Hepatocyte (in vitro differentiated cells): ENCODE data around the gene FBRSL1. TPM values are rescaled to one million over a fixed set of nuclear protein-coding genes. Genes with fewer than 3 reads are reported as not detected.

Source experiments
- DNase-seq: peaks from one replicate; pipeline ENCODE4 v3.0.0-alpha.2; 2016; ENCODE audit warnings: low spot score
- H2AFZ ChIP-seq: fragments of 200-600 bp; sonication (generic); 2 replicates; pipeline ENCODE4 v1.6.0; 2016; ENCODE audit warnings: antibody characterized with exemption, mild to moderate bottlenecking
- H3K27ac ChIP-seq: fragments of 200-600 bp; sonication (generic); 2 replicates; pipeline ENCODE4 v1.5.1; 2016; ENCODE audit warnings: mild to moderate bottlenecking
- H3K27me3 ChIP-seq: fragments of 200-600 bp; sonication (generic); 2 replicates; pipeline ENCODE4 v1.6.1; 2016
- H3K36me3 ChIP-seq: fragments of 200-600 bp; sonication (generic); replicated peaks from 2 replicates; pipeline ENCODE4 v1.5.1; 2016; ENCODE audit warnings: low read depth; ENCODE audit not compliant: insufficient read depth
- H3K4me1 ChIP-seq: fragments of 200-600 bp; sonication (generic); 2 replicates; pipeline ENCODE4 v1.5.1; 2016; ENCODE audit warnings: mild to moderate bottlenecking, moderate library complexity; ENCODE audit not compliant: insufficient read depth
- H3K4me2 ChIP-seq: fragments of 200-600 bp; sonication (generic); 2 replicates; pipeline ENCODE4 v1.6.0; 2016
- H3K4me3 ChIP-seq: fragments of 200-600 bp; sonication (generic); 2 replicates; pipeline ENCODE4 v1.5.1; 2016; ENCODE audit warnings: mild to moderate bottlenecking
- H3K79me2 ChIP-seq: fragments of 200-600 bp; sonication (generic); 2 replicates; pipeline ENCODE4 v1.6.0; 2017; ENCODE audit warnings: mild to moderate bottlenecking
- H3K9me2 ChIP-seq: fragments of 200-600 bp; sonication (generic); replicated peaks from 2 replicates; pipeline ENCODE4 v1.6.0; 2017; ENCODE audit warnings: mild to moderate bottlenecking; ENCODE audit not compliant: insufficient read depth
- H3K9me3 ChIP-seq: fragments of 200-600 bp; sonication (generic); 2 replicates; pipeline ENCODE4 v1.5.1; 2016; ENCODE audit warnings: low read depth, mild to moderate bottlenecking
- H4K20me1 ChIP-seq: fragments of 200-600 bp; sonication (generic); 2 replicates; pipeline ENCODE4 v1.6.0; 2016; ENCODE audit warnings: mild to moderate bottlenecking; ENCODE audit not compliant: insufficient read depth, poor library complexity, severe bottlenecking
- EZH2 ChIP-seq: fragments of 200-600 bp; sonication (generic); IDR thresholded peaks from 2 replicates; pipeline ENCODE4 v1.6.1; 2016; ENCODE audit warnings: antibody characterized with exemption, mild to moderate bottlenecking, borderline replicate concordance
- EZH2phosphoT487 ChIP-seq: fragments of 200-600 bp; sonication (generic); IDR thresholded peaks from one replicate; pipeline ENCODE4 v1.6.1; 2018; ENCODE audit warnings: antibody characterized with exemption, mild to moderate bottlenecking, low read depth, moderate library complexity; ENCODE audit not compliant: unreplicated experiment, severe bottlenecking
- WGBS: methylation state at CpG from one replicate; pipeline ENCODE4 v1.1.6; 2016; ENCODE audit warnings: low lambda C conversion rate; ENCODE audit errors: missing lambda C conversion rate; 5-methylcytosine and 5-hydroxymethylcytosine counted together
- polyA plus RNA-seq: library from polyadenylated mRNA; unstranded; fragments of >200 nt; fragmentation: Nextera tagmentation; extraction: Ambion mirVana; gene quantifications from 2 replicates; pipeline ENCODE4 v1.2.1, GENCODE V29; 2016
- total RNA-seq: library from RNA; depleted of rRNA; stranded (reverse); fragments of >200 nt; gene quantifications from 2 replicates; pipeline ENCODE4 v1.2.3, GENCODE V29; 2014
- TF ChIP-seq, protein P1 (sequence below): fragments of 200-600 bp; sonication (generic); IDR thresholded peaks from 2 replicates; pipeline ENCODE4 v1.5.1; 2016; ENCODE audit warnings: antibody characterized with exemption, mild to moderate bottlenecking; ENCODE audit not compliant: poor library complexity

The FBRSL1 gene
- total and polyA plus RNA-seq, 2 experiments from 2014 or later, result 18.5 to 61.1 TPM

DNA sequence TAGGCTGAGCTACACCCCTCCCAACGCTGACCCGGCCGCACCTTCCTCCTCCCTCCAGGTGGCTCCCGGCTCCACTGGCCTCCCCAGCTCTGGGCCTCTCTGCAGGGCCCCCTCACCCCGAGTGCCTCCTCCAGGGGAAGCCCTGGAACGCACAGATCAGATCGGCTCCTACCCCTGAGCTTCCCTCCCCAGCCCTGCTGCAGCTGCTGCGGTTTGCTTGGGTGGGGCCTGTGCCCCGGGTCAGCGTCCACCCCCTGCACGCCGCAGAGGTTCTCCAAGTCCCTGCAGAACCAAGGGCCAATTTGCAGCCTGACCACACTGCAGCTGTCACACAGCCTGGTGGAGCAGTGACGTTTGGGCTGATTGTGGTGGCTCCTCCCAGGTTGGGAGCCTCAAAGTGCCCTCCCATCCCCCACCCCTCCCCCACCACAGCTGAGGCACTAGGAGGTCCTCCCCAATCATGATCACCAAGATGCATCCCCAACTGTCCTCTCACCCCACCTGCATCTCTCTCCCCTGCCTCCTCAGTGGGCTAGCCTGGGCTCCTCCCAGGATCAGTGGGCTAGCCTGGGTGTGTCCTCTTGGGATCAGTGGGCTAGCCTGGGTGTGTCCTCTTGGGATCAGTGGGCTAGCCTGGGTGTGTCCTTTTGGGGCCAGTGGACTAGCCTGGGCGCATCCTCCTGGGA lies 12.8 kb upstream of the FBRSL1 start:
- Histone ChIP-seq H3K79me2 (no peaks in the 10 kb centered on the region), H3K9me2 (no peaks in the 10 kb centered on the region), H3K27me3 (peaks cover 11% of the 10 kb centered on the region), H3K4me3 (no peak overlapping the region), H3K9me3 (no peaks in the 10 kb centered on the region), H3K4me2 (no peak overlapping the region), H2AFZ (no peak overlapping the region), H3K27ac (no peak overlapping the region), H3K4me1 (no peaks in the 10 kb centered on the region), H3K36me3 (no peaks in the 10 kb centered on the region), H4K20me1 (no peaks in the 10 kb centered on the region)
- no peak for DNase-seq
- WGBS, result 85% methylated on average over 14 of the region's 14 CpGs
- TF ChIP-seq, protein P1, sequence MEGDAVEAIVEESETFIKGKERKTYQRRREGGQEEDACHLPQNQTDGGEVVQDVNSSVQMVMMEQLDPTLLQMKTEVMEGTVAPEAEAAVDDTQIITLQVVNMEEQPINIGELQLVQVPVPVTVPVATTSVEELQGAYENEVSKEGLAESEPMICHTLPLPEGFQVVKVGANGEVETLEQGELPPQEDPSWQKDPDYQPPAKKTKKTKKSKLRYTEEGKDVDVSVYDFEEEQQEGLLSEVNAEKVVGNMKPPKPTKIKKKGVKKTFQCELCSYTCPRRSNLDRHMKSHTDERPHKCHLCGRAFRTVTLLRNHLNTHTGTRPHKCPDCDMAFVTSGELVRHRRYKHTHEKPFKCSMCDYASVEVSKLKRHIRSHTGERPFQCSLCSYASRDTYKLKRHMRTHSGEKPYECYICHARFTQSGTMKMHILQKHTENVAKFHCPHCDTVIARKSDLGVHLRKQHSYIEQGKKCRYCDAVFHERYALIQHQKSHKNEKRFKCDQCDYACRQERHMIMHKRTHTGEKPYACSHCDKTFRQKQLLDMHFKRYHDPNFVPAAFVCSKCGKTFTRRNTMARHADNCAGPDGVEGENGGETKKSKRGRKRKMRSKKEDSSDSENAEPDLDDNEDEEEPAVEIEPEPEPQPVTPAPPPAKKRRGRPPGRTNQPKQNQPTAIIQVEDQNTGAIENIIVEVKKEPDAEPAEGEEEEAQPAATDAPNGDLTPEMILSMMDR, result no peak
- TF ChIP-seq EZH2 (no peak), EZH2phosphoT487 (no peak)

DNA sequence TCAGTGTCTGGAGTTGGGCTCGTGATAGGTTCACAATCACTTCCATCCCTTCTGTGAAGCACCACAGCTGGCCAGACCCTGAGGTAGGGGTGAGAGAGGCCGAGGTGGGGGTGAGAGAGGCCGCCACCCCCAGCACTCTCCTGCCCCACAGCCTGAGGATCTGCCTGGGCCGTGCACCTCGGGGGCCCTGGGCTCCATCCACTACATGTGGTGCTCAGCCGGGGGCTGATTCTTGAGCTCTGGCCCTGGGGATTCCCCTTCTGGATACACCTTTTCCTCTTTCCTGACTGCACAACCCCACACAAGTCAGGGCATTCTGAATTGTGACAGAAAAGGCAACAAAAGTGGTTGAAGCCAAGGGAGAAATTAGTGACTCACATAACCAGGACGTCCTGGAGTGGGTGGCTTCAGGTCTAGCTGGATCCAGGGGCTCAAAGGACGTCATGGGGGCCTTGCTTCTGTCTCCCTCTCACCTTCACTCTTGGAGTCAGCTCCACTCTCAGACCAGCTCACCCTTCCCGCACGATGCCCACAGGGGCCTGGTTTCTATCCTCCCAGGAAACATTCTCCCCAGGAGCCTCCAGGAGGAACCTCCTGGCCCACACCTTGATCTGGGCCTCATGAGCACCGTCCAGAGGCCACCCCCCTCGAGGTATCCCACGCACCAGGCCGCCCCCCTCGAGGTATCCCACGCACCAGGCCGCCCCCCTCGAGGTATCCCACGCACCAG lies 12.1 kb upstream of the FBRSL1 start:
- Histone ChIP-seq H3K9me3 (no peaks in the 10 kb centered on the region), H3K79me2 (no peaks in the 10 kb centered on the region), H3K36me3 (no peaks in the 10 kb centered on the region), H3K27ac (no peak overlapping the region), H3K27me3 (peaks cover 16% of the 10 kb centered on the region), H2AFZ (no peak overlapping the region), H3K4me1 (no peaks in the 10 kb centered on the region), H4K20me1 (no peaks in the 10 kb centered on the region), H3K9me2 (no peaks in the 10 kb centered on the region), H3K4me2 (no peak overlapping the region), H3K4me3 (no peak overlapping the region)
- no peak for TF ChIP-seq EZH2
- TF ChIP-seq, protein P1, result no peak
- TF ChIP-seq EZH2phosphoT487, result no peak
- WGBS, result 89% methylated on average over 11 of the region's 19 CpGs
- no peak for DNase-seq

DNA sequence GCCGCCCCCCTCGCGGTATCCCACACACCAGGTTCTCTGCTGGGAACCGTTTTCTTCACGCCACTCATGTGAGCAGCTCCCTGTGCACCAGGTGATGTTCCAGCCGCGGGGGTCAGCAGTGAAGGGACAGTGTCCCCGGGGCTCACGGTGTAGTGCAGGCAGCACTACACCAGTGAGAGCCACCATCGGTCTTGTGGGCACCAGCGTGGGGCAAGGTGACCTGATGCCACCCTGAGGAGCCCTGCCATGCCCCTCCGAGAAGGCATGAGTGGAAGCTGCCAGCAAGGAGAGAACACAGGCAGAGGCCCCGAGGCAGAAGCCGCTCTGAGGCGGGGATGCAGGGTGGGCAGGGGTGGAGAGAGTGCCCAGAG lies 11.5 kb upstream of the FBRSL1 start:
- 91% methylated on average over 11 of the region's 15 CpGs for WGBS
- no peak overlapping the region for H2AFZ ChIP-seq

More for the DNA sequence above, 11.5 kb upstream of the FBRSL1 start:
- Histone ChIP-seq H3K79me2 (no peaks in the 10 kb centered on the region), H3K9me3 (no peaks in the 10 kb centered on the region), H4K20me1 (no peaks in the 10 kb centered on the region), H3K9me2 (no peaks in the 10 kb centered on the region), H3K4me2 (no peak overlapping the region), H3K27me3 (peaks cover 16% of the 10 kb centered on the region), H3K4me3 (no peak overlapping the region), H3K4me1 (no peaks in the 10 kb centered on the region), H3K27ac (no peak overlapping the region), H3K36me3 (no peaks in the 10 kb centered on the region)
- TF ChIP-seq EZH2 (no peak), EZH2phosphoT487 (no peak)
- TF ChIP-seq, protein P1, result no peak
- no peak for DNase-seq
